ENCODE data around the gene CACNA1A. TPM values are rescaled to one million over a fixed set of nuclear protein-coding genes. Genes with fewer than 3 reads are reported as not detected.

Gene CACNA1A
- total RNA-seq, 1 donor from 2014 or later, result 23.2 TPM

DNA sequence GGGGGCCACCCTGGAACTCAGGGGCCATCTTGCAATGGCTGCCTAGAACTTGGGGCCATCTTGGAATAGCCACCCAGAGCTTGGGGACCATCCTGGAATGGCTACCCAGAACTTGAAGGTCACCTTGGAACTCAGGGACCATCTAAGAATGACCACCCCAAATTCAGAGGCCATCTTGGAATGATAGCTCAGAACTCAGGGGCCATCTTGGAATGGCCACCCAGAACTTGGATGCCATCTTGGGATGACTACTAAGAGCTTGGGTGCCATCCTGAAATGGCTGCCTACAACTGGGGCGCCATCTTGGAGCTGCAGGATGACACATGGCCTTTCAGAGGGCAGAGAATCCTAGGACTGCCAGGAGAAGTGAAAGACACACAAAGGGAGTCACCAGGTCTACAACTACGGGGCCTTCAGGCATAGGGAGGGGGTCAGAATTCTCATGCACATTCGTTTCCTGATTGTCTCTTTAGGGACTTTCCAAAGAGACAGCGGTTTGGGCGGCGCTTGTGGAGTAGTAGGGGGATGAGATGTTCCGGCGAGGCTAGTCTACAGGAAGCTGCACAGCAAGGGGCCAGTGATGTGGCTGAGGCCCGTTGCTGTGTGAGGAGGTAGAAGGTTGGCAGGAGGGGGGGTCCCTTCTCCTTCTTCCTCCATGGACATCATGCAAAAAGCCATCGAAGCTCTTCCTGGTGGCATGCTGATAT lies 231.1 kb downstream of the CACNA1A start:
- no peak for DNase-seq (ENCODE audit: extremely low spot score, unreplicated experiment)
- TF ChIP-seq, protein P1, sequence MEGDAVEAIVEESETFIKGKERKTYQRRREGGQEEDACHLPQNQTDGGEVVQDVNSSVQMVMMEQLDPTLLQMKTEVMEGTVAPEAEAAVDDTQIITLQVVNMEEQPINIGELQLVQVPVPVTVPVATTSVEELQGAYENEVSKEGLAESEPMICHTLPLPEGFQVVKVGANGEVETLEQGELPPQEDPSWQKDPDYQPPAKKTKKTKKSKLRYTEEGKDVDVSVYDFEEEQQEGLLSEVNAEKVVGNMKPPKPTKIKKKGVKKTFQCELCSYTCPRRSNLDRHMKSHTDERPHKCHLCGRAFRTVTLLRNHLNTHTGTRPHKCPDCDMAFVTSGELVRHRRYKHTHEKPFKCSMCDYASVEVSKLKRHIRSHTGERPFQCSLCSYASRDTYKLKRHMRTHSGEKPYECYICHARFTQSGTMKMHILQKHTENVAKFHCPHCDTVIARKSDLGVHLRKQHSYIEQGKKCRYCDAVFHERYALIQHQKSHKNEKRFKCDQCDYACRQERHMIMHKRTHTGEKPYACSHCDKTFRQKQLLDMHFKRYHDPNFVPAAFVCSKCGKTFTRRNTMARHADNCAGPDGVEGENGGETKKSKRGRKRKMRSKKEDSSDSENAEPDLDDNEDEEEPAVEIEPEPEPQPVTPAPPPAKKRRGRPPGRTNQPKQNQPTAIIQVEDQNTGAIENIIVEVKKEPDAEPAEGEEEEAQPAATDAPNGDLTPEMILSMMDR (conservative IDR thresholded peaks at IDR 0.05), result no peak

DNA sequence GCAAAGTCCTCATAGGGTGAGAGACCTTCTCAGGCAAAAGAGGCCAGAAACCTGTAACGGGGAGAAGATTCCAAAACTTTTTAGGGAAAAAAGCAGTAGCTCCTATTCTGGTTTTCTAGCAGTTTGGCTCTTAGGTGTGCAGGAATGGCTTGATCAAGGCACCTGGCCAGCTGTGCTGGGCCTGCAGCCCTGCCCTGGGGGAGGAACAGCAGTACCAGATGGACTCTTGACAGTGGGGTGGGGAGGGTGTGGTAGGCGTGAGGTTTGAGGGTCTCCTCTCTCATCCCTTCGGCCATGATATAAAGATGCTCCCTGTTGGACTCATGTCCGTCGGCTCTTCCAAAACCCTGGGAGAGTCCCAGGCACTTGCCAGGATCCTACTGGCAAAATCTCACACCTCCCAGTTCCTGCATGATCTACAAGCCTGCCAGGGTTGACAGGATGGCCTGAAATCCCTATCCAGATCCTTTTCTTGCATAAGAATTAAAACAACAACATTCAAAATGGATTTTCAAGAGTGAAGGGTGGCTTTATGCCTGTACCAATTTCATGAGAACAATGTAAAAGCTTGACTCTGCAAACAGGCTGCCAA lies 235.7 kb downstream of the CACNA1A start:
- Mint-ChIP-seq H3K36me3 (no peaks in the 10 kb centered on the region), H3K4me1 (ENCODE audit: unreplicated experiment) (no peaks in the 10 kb centered on the region), H3K9me3 (no peaks in the 10 kb centered on the region), H3K4me3 (no peak overlapping the region), H3K27me3 (peaks cover 3% of the 10 kb centered on the region), H3K27ac (no peak overlapping the region)
- TF ChIP-seq, protein P1 (conservative IDR thresholded peaks at IDR 0.05), result no peak
- no peak for DNase-seq (ENCODE audit: extremely low spot score, unreplicated experiment)

More for the DNA sequence above, 231.1 kb downstream of the CACNA1A start:
- no peaks in the 10 kb centered on the region for H3K9me3 Mint-ChIP-seq
- H3K4me3 Mint-ChIP-seq, result no peak overlapping the region
- H3K27me3 Mint-ChIP-seq, result no peaks in the 10 kb centered on the region
- no peaks in the 10 kb centered on the region for H3K36me3 Mint-ChIP-seq
- peaks cover 5% of the 10 kb centered on the region for H3K4me1 Mint-ChIP-seq (ENCODE audit: unreplicated experiment)
- H3K27ac Mint-ChIP-seq, result no peak overlapping the region

DNA sequence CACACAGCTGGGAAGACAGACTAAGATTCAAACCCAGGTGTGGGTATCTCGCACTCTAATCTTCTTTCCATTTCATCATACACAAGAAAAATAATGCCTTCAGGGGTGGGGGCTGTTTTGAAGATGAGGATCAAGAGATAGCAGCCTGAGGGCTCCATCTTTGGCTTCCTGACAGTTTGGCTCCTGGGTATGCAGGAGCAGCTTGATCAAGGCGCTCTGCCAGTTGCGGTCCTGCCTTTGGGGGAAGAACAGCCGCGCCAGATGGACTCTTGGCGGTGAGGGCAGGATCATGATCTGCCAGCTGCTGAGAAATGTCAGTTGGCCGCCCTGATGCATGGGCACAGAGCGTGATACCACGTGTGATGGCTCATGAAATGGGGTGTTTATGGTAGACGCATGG lies 236.9 kb downstream of the CACNA1A start:
- no peak overlapping the region for H3K4me3 Mint-ChIP-seq
- H3K9me3 Mint-ChIP-seq, result no peaks in the 10 kb centered on the region
- TF ChIP-seq, protein P1 (conservative IDR thresholded peaks at IDR 0.05), result no peak
- no peaks in the 10 kb centered on the region for H3K4me1 Mint-ChIP-seq (ENCODE audit: unreplicated experiment)
- DNase-seq (ENCODE audit: extremely low spot score, unreplicated experiment), result no peak
- no peaks in the 10 kb centered on the region for H3K36me3 Mint-ChIP-seq
- H3K27ac Mint-ChIP-seq, result no peak overlapping the region
- H3K27me3 Mint-ChIP-seq, result peaks cover 5% of the 10 kb centered on the region

DNA sequence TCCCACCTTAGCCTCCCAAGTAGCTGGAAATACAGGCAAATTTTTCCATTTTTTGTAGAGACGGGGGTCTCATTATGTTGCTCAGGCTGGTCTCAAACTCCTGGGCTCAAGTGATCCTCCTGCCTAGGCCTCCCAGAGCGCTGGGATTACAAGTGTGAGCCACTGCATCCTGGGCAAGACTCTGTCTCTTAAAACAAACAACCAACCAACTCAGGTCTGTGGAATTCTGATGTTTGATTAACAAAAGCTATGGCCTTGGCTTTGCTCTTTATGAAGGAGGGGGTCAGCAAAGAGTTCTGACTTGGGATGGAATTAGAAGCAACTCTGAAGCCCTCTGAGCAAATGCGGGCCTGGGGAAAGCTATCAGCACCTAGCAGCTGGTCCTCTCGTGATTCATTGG lies 238.4 kb downstream of the CACNA1A start:
- Mint-ChIP-seq H3K27me3 (peaks cover 8% of the 10 kb centered on the region), H3K4me1 (ENCODE audit: unreplicated experiment) (no peaks in the 10 kb centered on the region), H3K4me3 (no peak overlapping the region), H3K27ac (no peak overlapping the region), H3K36me3 (no peaks in the 10 kb centered on the region), H3K9me3 (no peaks in the 10 kb centered on the region)
- TF ChIP-seq, protein P1 (conservative IDR thresholded peaks at IDR 0.05), result no peak
- DNase-seq (ENCODE audit: extremely low spot score, unreplicated experiment), result no peak

DNA sequence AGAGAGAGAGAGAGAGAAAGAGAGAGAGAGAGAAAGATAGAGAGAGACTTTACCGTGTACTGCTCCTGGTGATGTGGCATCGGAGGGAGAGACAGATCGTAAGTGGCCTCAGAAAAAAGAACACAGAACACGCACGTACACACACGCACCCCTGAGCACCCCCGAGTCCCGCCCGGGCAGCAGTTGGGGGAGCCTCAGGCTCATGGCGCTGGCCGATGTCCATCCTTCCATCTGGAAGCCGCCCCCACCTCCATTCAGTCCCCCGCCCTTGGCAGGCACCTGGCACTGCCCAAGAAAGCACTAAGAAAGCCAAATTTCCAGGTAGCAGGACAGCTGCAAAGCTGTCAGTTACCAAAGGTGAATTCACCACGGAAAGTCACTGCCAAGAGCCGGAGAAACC lies 239.1 kb downstream of the CACNA1A start:
- H3K27ac Mint-ChIP-seq, result no peak overlapping the region
- peaks cover 11% of the 10 kb centered on the region for H3K27me3 Mint-ChIP-seq
- H3K36me3 Mint-ChIP-seq, result no peaks in the 10 kb centered on the region
- TF ChIP-seq, protein P1 (conservative IDR thresholded peaks at IDR 0.05), result no peak
- no peaks in the 10 kb centered on the region for H3K9me3 Mint-ChIP-seq
- no peak for DNase-seq (ENCODE audit: extremely low spot score, unreplicated experiment)
- no peak overlapping the region for H3K4me3 Mint-ChIP-seq
- no peaks in the 10 kb centered on the region for H3K4me1 Mint-ChIP-seq (ENCODE audit: unreplicated experiment)

All from type B pancreatic cell (in vitro differentiated cells).